GM12878 (cell line): Measurements from ENCODE around the gene PRX. TPM values are rescaled to one million over a fixed set of nuclear protein-coding genes. Genes with fewer than 3 reads are reported as not detected.
A peak's percentile ranks its signal among the peaks of the same experiment; 100 is the strongest.

Experiments used
- ATAC-seq: fragments of 200-7000 bp; cut with Tn5 transposase; 3 replicates; pipeline ENCODE4 v1.9.1; 2020; ENCODE audit warnings: mild to moderate bottlenecking, moderate library complexity
- BruUV-seq: library from RNA; stranded (reverse); fragments of 400-500 nt; replicated peaks from 2 replicates; lab custom pipeline; 2021; lab: Mats Ljungman, UMichigan
- CTCF ChIA-PET: fragments of 300-600 bp; sonication (Branson Sonifier 250); formaldehyde crosslinking; extraction: SDS; loops from one replicate; lab custom pipeline; 2021; ENCODE audit warnings: inconsistent platforms; lab: Yijun Ruan, JAX
- POLR2A ChIA-PET: fragments of 350-600 bp; formaldehyde crosslinking; extraction: SDS; loops from one replicate; lab custom pipeline; 2021; ENCODE audit warnings: inconsistent platforms; lab: Charles Lee
- RAD21 ChIA-PET: fragments of 300-600 bp; sonication (Branson Sonifier 250); formaldehyde crosslinking; loops from one replicate; lab custom pipeline; 2023; ENCODE audit warnings: antibody characterized with exemption; ENCODE audit not compliant: unreplicated experiment; lab: Charles Lee
- SMC1A ChIA-PET: fragments of 300-600 bp; sonication (Branson Sonifier 250); formaldehyde crosslinking; loops from one replicate; lab custom pipeline; 2023; ENCODE audit not compliant: unreplicated experiment, uncharacterized antibody; lab: Charles Lee
- DNase-seq: peaks from one replicate; pipeline ENCODE4 v3.0.0-alpha.2; 2011; ENCODE audit warnings: low read depth, low spot score
- FAIRE-seq: peaks from 3 replicates; lab custom pipeline; 2011; peaks lifted over from hg19 to GRCh38; lab: Jason Lieb, UNC
- H2AFZ ChIP-seq: 2 replicates; pipeline ENCODE4 v1.6.0; 2011; ENCODE audit warnings: low read depth, low read length, control low read depth; ENCODE audit not compliant: control insufficient read depth
- H3K27ac ChIP-seq: 2 replicates; pipeline ENCODE4 v1.5.1; 2011; ENCODE audit warnings: control low read depth; ENCODE audit not compliant: control insufficient read depth, insufficient read depth
- H3K27me3 ChIP-seq, 2 experiments: replicated peaks in 1 of 2; 2 replicates each; pipeline versions ENCODE4 v1.6.0 to v1.6.1; 2011; ENCODE audit warnings: low read length in 1 of 2; ENCODE audit not compliant: control insufficient read depth in 2 of 2, insufficient read depth in 2 of 2
- H3K36me3 ChIP-seq, 2 experiments: 2 replicates each; pipeline ENCODE4 v1.5.1; 2011; ENCODE audit warnings: low read length in 1 of 2; ENCODE audit not compliant: control insufficient read depth in 2 of 2, insufficient read depth in 2 of 2
- H3K4me1 ChIP-seq: 2 replicates; pipeline ENCODE4 v1.6.1; 2011; ENCODE audit warnings: mild to moderate bottlenecking, low read length, moderate library complexity, mixed read lengths; ENCODE audit not compliant: control insufficient read depth, insufficient read depth
- H3K4me2 ChIP-seq: 2 replicates; pipeline ENCODE4 v1.6.0; 2011; ENCODE audit warnings: control low read depth; ENCODE audit not compliant: control insufficient read depth, insufficient read depth
- H3K4me3 ChIP-seq: fragments of 200-600 bp; sonication (generic); 2 replicates; pipeline ENCODE4 v1.5.1; 2016
- H3K79me2 ChIP-seq: 2 replicates; pipeline ENCODE4 v1.6.0; 2011; ENCODE audit warnings: low read length; ENCODE audit not compliant: control insufficient read depth, insufficient read depth
- H3K9ac ChIP-seq: 2 replicates; pipeline ENCODE4 v1.8.0; 2011; ENCODE audit warnings: low read length, control low read depth, mixed read lengths; ENCODE audit not compliant: control insufficient read depth, insufficient read depth
- H3K9me3 ChIP-seq: replicated peaks from 3 replicates; pipeline ENCODE4 v1.5.1; 2011; ENCODE audit warnings: mild to moderate bottlenecking, low read length; ENCODE audit not compliant: control insufficient read depth, insufficient read depth
- H4K20me1 ChIP-seq: 2 replicates; pipeline ENCODE4 v1.6.0; 2011; ENCODE audit not compliant: control insufficient read depth, insufficient read depth
- BCL3 ChIP-seq: IDR thresholded peaks from 2 replicates; pipeline ENCODE4 v1.6.1; 2011; ENCODE audit warnings: borderline replicate concordance, low read depth, mild to moderate bottlenecking, moderate library complexity, low read length; ENCODE audit not compliant: insufficient read depth, poor library complexity, severe bottlenecking
- EED ChIP-seq: sonication (generic); IDR thresholded peaks from 2 replicates; pipeline ENCODE4 v1.6.1; 2016; ENCODE audit warnings: antibody characterized with exemption, low read depth
- NFYA ChIP-seq: IDR thresholded peaks from 2 replicates; pipeline ENCODE4 v1.6.1; 2011; ENCODE audit warnings: low read depth, mild to moderate bottlenecking, low read length, improper control_type of control experiment, borderline replicate concordance
- NKRF ChIP-seq: fragments of 450-650 bp; conservative IDR thresholded peaks from 2 replicates; pipeline ENCODE4 v1.6.1; 2017; ENCODE audit warnings: mild to moderate bottlenecking, moderate library complexity
- SIX5 ChIP-seq: IDR thresholded peaks from 2 replicates; pipeline ENCODE4 v1.6.1; 2011; ENCODE audit warnings: mild to moderate bottlenecking, low read depth, low read length, moderate library complexity; ENCODE audit not compliant: severe bottlenecking
- WGBS: methylation state at CpG from one replicate; pipeline ENCODE4 v1.1.6; 2016; ENCODE audit warnings: low lambda C conversion rate; ENCODE audit not compliant: insufficient replicate concordance, insufficient coverage; ENCODE audit errors: missing lambda C conversion rate; 5-methylcytosine and 5-hydroxymethylcytosine counted together
- in situ Hi-C: fragments of 300-500 bp; cut with MboI; formaldehyde crosslinking; loops from 9 replicates; pipeline ENCODE4 v1.14.3; 2018; ENCODE audit warnings: mixed read lengths
- intact Hi-C: fragments of 100-400 bp; cut with micrococcal nuclease; formaldehyde crosslinking; loops from one replicate; pipeline ENCODE4 v1.14.2; 2022; ENCODE audit not compliant: unreplicated experiment
- polyA plus RNA-seq, 11 experiments: library from polyadenylated mRNA; depleted of rRNA in 4 of 11; unstranded in 6 of 11; stranded (reverse) in 5 of 11; fragments of >200 nt; fragmentation: Nextera tagmentation in 4 of 11; fragmentation: Illumina TruSeq in 1 of 11; extraction: Ambion mirVana in 4 of 11; extraction: Trizol in 1 of 11; gene quantifications; 1 replicate in 1 of 11; 2 replicates in 10 of 11; pipeline versions ENCODE4 v1.2.1 to v1.2.3, GENCODE V29; 2011 to 2016; ENCODE audit warnings: inconsistent platforms in 2 of 11, missing spikeins in 2 of 11, low read depth in 1 of 11
- total RNA-seq, 4 experiments: library from RNA; depleted of rRNA in 3 of 4; stranded (reverse); fragments of >200 nt in 3 of 4; fragmentation: Illumina TruSeq in 1 of 4; extraction: Trizol in 1 of 4; gene quantifications; 2 replicates each; pipeline versions ENCODE4 v1.2.1 to v1.2.3, GENCODE V29; 2013 to 2021
- TF ChIP-seq, protein P1 (sequence below): IDR thresholded peaks from 2 replicates; pipeline ENCODE4 v1.6.1; 2011; ENCODE audit warnings: low read depth, low read length, improper control_type of control experiment, borderline replicate concordance
- TF ChIP-seq, protein P2 (sequence below): fragments of 450-650 bp; formaldehyde crosslinking; IDR thresholded peaks from 2 replicates; pipeline ENCODE4 v1.4.0; 2022; ENCODE audit warnings: mild to moderate bottlenecking, moderate library complexity
- TF ChIP-seq, protein P3 (sequence below): fragments of 450-650 bp; IDR thresholded peaks from 2 replicates; pipeline ENCODE4 v1.6.1; 2017; ENCODE audit warnings: antibody characterized with exemption, mild to moderate bottlenecking, moderate library complexity

Gene PRX
- total and polyA plus RNA-seq, 10 of the 15 experiments (the other 5 are each of a cell fraction or from before 2014, with no cell fraction given) = 0.02 to 1.4 (median 0.54) TPM; not detected in 1

DNA sequence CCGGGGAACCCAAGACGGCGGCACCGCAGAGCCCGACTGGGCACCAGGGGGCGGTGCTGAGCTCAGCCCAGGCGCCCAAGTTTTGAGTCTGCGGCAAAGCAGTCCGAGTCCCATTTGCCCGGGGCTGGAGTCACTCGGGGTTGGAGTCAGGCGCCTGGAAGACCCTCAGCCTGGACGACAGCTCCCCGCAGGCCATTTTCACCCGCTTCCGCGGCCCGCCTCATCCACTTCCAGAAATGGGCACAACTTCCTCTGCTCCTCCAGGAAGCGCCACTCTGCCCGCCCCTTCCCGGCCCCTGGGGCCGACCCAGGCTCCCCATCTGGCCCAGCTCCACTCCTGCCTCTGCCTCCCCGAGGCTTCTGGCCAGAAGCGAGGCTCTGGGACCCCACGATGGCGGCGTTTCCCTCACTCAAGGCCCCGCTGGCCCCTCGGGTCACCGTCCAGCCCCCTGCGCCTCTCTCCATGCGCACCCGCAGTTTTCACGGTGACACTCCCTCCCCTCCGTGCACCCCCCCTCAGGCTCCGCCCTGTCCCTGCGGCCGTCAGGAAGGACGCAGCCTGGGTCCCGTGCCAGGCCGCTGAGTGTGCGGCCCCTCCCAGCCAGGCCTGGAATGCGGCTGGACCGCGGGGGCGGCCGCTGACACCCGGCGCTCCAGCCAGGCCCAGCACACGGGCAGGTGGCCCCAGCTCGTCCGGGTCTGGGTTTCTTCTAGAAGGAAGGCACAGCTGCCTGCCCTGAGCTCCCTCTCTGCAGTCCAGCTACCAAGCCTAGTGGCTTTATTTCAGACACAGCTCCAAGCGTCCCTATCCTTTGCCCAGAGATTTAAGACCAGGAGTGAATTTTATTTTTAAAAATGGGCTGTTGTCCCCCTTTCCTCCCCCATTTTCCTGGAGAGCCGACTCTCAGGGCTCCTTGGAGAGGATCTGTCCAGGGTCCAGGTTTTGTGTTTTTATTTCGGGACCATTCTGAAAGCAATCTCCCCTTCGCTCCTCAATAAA lies 7.9 kb upstream of the PRX start:
- POLR2A ChIA-PET = interaction anchor here (0.5 to 5.5 kb wide), 23 partner anchors 8 to 452 kb away, joined by 3 to 55 read pairs (median 4); partner anchors contain the start of genes AKT2, BLVRB, C19orf47 and EGLN2
- TF ChIP-seq NKRF = peak; percentile 83; the same call in 1 of the 2 replicates
- TF ChIP-seq, protein P1, sequence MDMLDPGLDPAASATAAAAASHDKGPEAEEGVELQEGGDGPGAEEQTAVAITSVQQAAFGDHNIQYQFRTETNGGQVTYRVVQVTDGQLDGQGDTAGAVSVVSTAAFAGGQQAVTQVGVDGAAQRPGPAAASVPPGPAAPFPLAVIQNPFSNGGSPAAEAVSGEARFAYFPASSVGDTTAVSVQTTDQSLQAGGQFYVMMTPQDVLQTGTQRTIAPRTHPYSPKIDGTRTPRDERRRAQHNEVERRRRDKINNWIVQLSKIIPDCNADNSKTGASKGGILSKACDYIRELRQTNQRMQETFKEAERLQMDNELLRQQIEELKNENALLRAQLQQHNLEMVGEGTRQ = no peak
- TF ChIP-seq BCL3 = no peak
- TF ChIP-seq SIX5 = no peak
- TF ChIP-seq EED = peak; percentile 75
- TF ChIP-seq, protein P2, sequence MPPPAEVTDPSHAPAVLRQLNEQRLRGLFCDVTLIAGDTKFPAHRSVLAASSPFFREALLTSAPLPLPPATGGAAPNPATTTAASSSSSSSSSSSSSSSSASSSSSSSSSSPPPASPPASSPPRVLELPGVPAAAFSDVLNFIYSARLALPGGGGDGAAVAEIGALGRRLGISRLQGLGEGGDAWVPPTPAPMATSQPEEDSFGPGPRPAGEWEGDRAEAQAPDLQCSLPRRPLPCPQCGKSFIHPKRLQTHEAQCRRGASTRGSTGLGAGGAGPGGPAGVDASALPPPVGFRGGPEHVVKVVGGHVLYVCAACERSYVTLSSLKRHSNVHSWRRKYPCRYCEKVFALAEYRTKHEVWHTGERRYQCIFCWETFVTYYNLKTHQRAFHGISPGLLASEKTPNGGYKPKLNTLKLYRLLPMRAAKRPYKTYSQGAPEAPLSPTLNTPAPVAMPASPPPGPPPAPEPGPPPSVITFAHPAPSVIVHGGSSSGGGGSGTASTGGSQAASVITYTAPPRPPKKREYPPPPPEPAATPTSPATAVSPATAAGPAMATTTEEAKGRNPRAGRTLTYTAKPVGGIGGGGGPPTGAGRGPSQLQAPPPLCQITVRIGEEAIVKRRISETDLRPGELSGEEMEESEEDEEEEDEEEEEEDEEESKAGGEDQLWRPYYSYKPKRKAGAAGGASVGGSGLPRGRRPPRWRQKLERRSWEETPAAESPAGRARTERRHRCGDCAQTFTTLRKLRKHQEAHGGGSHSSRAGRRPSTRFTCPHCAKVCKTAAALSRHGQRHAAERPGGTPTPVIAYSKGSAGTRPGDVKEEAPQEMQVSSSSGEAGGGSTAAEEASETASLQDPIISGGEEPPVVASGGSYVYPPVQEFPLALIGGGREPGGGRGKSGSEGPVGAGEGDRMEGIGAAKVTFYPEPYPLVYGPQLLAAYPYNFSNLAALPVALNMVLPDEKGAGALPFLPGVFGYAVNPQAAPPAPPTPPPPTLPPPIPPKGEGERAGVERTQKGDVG (CRISPR knock-in tag) = no peak
- no peak for TF ChIP-seq NFYA
- TF ChIP-seq, protein P3, sequence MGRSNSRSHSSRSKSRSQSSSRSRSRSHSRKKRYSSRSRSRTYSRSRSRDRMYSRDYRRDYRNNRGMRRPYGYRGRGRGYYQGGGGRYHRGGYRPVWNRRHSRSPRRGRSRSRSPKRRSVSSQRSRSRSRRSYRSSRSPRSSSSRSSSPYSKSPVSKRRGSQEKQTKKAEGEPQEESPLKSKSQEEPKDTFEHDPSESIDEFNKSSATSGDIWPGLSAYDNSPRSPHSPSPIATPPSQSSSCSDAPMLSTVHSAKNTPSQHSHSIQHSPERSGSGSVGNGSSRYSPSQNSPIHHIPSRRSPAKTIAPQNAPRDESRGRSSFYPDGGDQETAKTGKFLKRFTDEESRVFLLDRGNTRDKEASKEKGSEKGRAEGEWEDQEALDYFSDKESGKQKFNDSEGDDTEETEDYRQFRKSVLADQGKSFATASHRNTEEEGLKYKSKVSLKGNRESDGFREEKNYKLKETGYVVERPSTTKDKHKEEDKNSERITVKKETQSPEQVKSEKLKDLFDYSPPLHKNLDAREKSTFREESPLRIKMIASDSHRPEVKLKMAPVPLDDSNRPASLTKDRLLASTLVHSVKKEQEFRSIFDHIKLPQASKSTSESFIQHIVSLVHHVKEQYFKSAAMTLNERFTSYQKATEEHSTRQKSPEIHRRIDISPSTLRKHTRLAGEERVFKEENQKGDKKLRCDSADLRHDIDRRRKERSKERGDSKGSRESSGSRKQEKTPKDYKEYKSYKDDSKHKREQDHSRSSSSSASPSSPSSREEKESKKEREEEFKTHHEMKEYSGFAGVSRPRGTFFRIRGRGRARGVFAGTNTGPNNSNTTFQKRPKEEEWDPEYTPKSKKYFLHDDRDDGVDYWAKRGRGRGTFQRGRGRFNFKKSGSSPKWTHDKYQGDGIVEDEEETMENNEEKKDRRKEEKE = no peak

More for the DNA sequence above, 7.9 kb upstream of the PRX start:
- Histone ChIP-seq H3K4me3 (peak overlapping the region; percentile 75), H4K20me1 (no peaks in the 10 kb centered on the region), H2AFZ (peak overlapping the region; percentile 93), H3K27me3 (no peaks in the 10 kb centered on the region), H3K9ac (peak overlapping the region; percentile 77), H3K4me1 (peaks cover 16% of the 10 kb centered on the region), H3K36me3 (peaks cover 0 to 6% of the 10 kb centered on the region in 2 experiments; a peak in 2 of 4 replicates), H3K9me3 (no peaks in the 10 kb centered on the region), H3K4me2 (peak overlapping the region; percentile 83), H3K27ac (peak overlapping the region; percentile 95), H3K79me2 (peaks cover 27% of the 10 kb centered on the region)
- no peak for DNase-seq
- SMC1A ChIA-PET = interaction anchor here (0.7 to 2.3 kb wide), 18 partner anchors 10 to 281 kb away, joined by 3 to 35 read pairs (median 4); partner anchors contain the start of genes BLVRB, PLD3 and SERTAD3
- FAIRE-seq = peak; percentile 52
- ATAC-seq = peak; percentile 73
- in situ Hi-C loops (no loop called here), intact Hi-C loops (loop anchor here (1.0 kb wide), 1 partner anchor 23 kb away; the partner anchor contains the start of gene SERTAD3)
- WGBS = 7% methylated on average over 52 of the region's 56 CpGs
- CTCF ChIA-PET = interaction anchor here (0.6 to 7.1 kb wide), 26 partner anchors 10 to 338 kb away, joined by 3 to 67 read pairs (median 6); partner anchors contain the start of genes BLVRB, C19orf47, PLD3 and SERTAD3
- no TSS peak for BruUV-seq
- RAD21 ChIA-PET = interaction anchor here (0.6 to 2.7 kb wide), 14 partner anchors 10 to 149 kb away, joined by 3 to 35 read pairs (median 4); partner anchors contain the start of genes BLVRB, PLD3 and SERTAD3
